Eye (tissue), 1 donor: ENCODE results near the gene HSPA12B.
"Not testable (repeated sequence)": the region's sequence is repeated elsewhere in the genome, so short reads cannot be mapped to it uniquely, and the experiment has no call there.

Source experiments
- DNase-seq: peaks from one replicate; pipeline ENCODE4 v3.0.0-alpha.2; 2015

HSPA12B gene

GRCh38 chr20:3788685-3789155 lies 56.2 kb downstream of the HSPA12B start:
- no peak for DNase-seq

GRCh38 chr20:3789201-3789600 lies 56.7 kb downstream of the HSPA12B start:
- not testable (repeated sequence) for DNase-seq

- DNase-seq = not testable (repeated sequence)
Measured at GRCh38 chr20:3794168-3794567, 61.7 kb downstream of the HSPA12B start.

GRCh38 chr20:3794701-3795420 lies 62.4 kb downstream of the HSPA12B start:
- DNase-seq = no peak

GRCh38 chr20:3795511-3796468 lies 63.3 kb downstream of the HSPA12B start, which contains the start of gene CDC25B:
Gene CDC25B, plus strand, starts transcription at chr20:3796310. Its CDS starts 222 bp downstream, at chr20:3796532.
- DNase-seq = peak; percentile 97

- DNase-seq = peak; percentile 33
Measured at GRCh38 chr20:3796477-3797225, 64.2 kb downstream of the HSPA12B start.

- no peak for DNase-seq
Measured at GRCh38 chr20:3797226-3797545, 64.7 kb downstream of the HSPA12B start.

GRCh38 chr20:3797592-3798372 lies 65.3 kb downstream of the HSPA12B start:
- no peak for DNase-seq

- no peak for DNase-seq
Measured at GRCh38 chr20:3798373-3798768, 65.9 kb downstream of the HSPA12B start.

- DNase-seq = no peak
Measured at GRCh38 chr20:3798908-3799248, 66.4 kb downstream of the HSPA12B start.

- DNase-seq = no peak
Measured at GRCh38 chr20:3800256-3800877, 67.9 kb downstream of the HSPA12B start.

GRCh38 chr20:3800878-3801260 lies 68.4 kb downstream of the HSPA12B start:
- no peak for DNase-seq

GRCh38 chr20:3801299-3801698 lies 68.8 kb downstream of the HSPA12B start:
- no peak for DNase-seq

- DNase-seq = no peak
Measured at GRCh38 chr20:3801846-3802245, 69.4 kb downstream of the HSPA12B start.
